Stomach smooth muscle (tissue), 2 donors: ENCODE results near the gene PIK3C2B.

Experiments used
- H3K27ac ChIP-seq: one replicate; pipeline ENCODE4 v1.7.0; 2013; ENCODE audit warnings: mild to moderate bottlenecking, low read length, inconsistent platforms
- H3K27me3 ChIP-seq, 2 donors: one replicate each; pipeline ENCODE4 v1.7.0; 2013; ENCODE audit warnings: low read length in 2 of 2; ENCODE audit not compliant: insufficient read depth in 2 of 2, control insufficient read depth in 1 of 2
- H3K36me3 ChIP-seq, 2 donors: one replicate each; pipeline ENCODE4 v1.7.0; 2013; ENCODE audit warnings: low read length in 2 of 2; ENCODE audit not compliant: control insufficient read depth in 2 of 2, insufficient read depth in 2 of 2
- H3K4me1 ChIP-seq: one replicate; pipeline ENCODE4 v1.7.0; 2013; ENCODE audit warnings: low read length; ENCODE audit not compliant: control insufficient read depth, insufficient read depth
- H3K4me3 ChIP-seq, 2 donors: one replicate each; pipeline ENCODE4 v1.7.0; 2013; ENCODE audit warnings: low read length in 2 of 2
- H3K9ac ChIP-seq, 2 donors: one replicate each; pipeline ENCODE4 v1.7.0; 2013; ENCODE audit warnings: low read length in 2 of 2, mild to moderate bottlenecking in 1 of 2
- H3K9me3 ChIP-seq, 2 donors: one replicate each; pipeline ENCODE4 v1.7.0; 2013; ENCODE audit warnings: low read length in 2 of 2; ENCODE audit not compliant: control insufficient read depth in 2 of 2
- donor health status: healthy.
- donor health status: Pancreatic carcinoma.

Gene PIK3C2B

DNA sequence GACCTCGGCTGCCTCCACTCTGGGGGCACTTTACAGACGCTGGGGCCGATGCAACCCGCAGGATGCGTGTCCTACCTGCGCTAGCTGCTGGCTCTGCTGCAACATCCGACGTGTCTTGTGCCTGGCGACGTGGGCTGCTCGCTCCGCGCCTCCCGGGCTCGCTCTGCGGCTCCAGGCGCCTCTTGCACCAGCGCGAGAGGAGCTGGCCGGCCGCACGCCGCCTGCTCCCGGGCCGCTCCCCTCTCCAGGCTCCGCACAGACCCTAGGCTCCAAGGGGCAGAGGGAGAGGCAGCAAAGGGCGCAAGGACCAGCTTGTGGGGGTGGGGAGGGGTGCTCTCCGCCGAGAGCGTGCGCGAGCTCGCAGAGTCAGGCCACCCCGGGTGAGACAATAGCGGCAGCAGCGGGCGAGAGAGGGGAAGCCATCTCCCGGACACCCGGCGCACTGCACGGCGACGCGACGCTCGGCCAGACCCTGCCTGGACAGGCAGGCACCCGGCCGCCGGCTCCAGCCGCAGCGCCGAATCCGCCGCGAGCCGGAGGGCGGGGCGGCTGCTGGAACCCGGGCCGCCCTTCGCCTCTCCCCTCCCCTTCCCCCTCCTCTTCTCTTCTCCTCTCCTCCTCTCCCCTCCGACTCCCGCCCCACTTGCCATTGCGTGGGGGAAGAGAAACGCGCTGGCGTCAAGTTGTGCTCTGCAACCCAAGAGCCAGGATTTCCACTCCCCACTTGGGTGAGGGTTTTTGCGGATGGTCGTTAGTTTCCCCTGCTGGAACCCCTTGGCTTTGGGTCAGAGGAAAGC, at the start of gene PIK3C2B:
Gene PIK3C2B (minus strand): TSS at position 525 of the 797 bp plus-strand sequence. CDS start 25,003 bp downstream, outside the sequence.
- Histone ChIP-seq H3K36me3 (no peaks in the 10 kb centered on the region), H3K9ac (peak within 1 kb of the TSS; percentile 73 to 84), H3K27ac (peak within 1 kb of the TSS; percentile 85), H3K4me1 (peaks cover 22% of the 10 kb centered on the region), H3K4me3 (peak within 1 kb of the TSS; percentile 87 to 95), H3K9me3 (no peaks in the 10 kb centered on the region), H3K27me3 (no peaks in the 10 kb centered on the region)

- Histone ChIP-seq H3K27ac (no peak overlapping the region), H3K4me3 (no peak overlapping the region), H3K9me3 (no peaks in the 10 kb centered on the region), H3K27me3 (no peaks in the 10 kb centered on the region), H3K9ac (no peak overlapping the region), H3K4me1 (no peaks in the 10 kb centered on the region), H3K36me3 (peaks cover 42 to 63% of the 10 kb centered on the region in 2 donors)
Observed at GRCh38 chr1:204544321-204544720, 49.7 kb upstream of the PIK3C2B start.

GRCh38 chr1:204541626-204542025, 47.0 kb upstream of the PIK3C2B start:
- H3K4me1 ChIP-seq = no peaks in the 10 kb centered on the region
- no peak overlapping the region for H3K4me3 ChIP-seq
- H3K27ac ChIP-seq = no peak overlapping the region
- no peaks in the 10 kb centered on the region for H3K9me3 ChIP-seq
- peaks cover 37 to 62% of the 10 kb centered on the region in 2 donors for H3K36me3 ChIP-seq
- H3K27me3 ChIP-seq = no peaks in the 10 kb centered on the region
- H3K9ac ChIP-seq = no peak overlapping the region

DNA sequence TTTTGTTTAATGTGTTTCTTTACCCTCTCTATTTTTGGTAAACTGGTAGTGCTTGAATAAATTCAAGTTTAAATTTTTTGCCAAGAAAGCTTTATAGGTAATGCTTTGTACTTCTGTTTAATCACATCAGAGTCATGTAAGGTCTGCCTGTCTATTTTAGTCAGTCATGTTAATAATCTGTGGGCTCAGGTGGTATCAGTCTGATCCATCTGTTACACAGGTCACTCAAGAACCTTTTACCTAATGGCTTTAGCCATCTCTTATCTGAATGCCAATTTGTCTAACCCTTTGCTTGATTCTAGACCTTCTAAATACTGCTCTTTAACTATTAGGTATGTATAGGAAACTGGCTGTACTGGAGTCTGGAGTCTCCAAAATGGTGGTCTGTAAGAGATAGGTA, 38.2 kb upstream of the PIK3C2B start:
- no peaks in the 10 kb centered on the region for H3K27me3 ChIP-seq
- H3K9ac ChIP-seq = no peak overlapping the region
- no peak overlapping the region for H3K4me3 ChIP-seq
- peaks cover 41 to 45% of the 10 kb centered on the region in 2 donors for H3K36me3 ChIP-seq
- H3K27ac ChIP-seq = no peak overlapping the region
- H3K4me1 ChIP-seq = no peaks in the 10 kb centered on the region
- no peaks in the 10 kb centered on the region for H3K9me3 ChIP-seq

DNA sequence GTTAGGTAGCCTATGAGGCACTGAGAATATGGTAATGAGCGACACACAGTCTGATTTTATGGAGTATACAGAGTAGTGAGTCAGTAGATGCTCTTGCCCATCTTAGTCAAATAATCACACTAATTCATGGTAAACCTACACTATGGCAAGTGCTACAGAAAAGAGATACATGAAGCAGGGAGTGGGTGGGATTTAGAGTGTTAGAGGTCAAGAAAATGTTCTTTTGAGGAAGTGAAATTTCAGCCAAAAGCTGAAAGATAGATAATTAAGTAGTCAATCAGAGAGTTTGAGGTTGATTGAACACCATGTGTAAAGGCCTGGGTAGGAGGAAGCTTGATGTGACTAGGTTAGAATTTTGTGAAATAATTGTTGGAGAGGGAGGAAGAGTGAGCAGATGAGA, 36.3 kb upstream of the PIK3C2B start:
- no peaks in the 10 kb centered on the region for H3K9me3 ChIP-seq
- peaks cover 45 to 53% of the 10 kb centered on the region in 2 donors for H3K36me3 ChIP-seq
- no peak overlapping the region for H3K4me3 ChIP-seq
- H3K4me1 ChIP-seq = no peaks in the 10 kb centered on the region
- H3K27ac ChIP-seq = no peak overlapping the region
- H3K9ac ChIP-seq = no peak overlapping the region
- H3K27me3 ChIP-seq = no peaks in the 10 kb centered on the region

DNA sequence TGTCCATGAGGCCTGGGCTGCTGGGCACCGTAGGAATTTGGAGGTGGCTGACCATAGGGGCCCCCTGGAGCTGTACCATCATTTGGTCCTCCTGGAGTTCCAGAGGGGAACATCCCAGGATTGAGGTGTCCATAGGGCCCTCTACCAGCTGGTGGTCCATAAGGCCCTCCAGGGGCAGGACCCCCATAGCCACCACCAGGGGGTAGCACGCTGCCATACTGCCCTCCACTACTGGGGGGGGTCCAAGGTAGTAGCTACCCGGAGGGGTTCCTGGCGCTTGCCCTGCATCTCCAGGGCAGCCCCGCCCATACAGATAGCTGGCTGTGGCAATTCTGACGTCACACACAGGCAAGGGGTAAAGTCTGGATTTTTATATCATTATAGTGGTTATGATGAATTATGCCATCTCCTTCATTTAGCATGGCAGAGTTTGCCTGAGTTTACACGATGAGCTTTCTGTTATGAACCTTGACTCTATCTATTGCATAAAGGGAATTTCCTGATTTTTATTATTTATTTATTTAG, 34.8 kb upstream of the PIK3C2B start:
- H3K9ac ChIP-seq = no peak overlapping the region
- H3K4me3 ChIP-seq = no peak overlapping the region
- H3K4me1 ChIP-seq = no peaks in the 10 kb centered on the region
- no peaks in the 10 kb centered on the region for H3K27me3 ChIP-seq
- no peaks in the 10 kb centered on the region for H3K9me3 ChIP-seq
- H3K36me3 ChIP-seq = peaks cover 46 to 48% of the 10 kb centered on the region in 2 donors
- H3K27ac ChIP-seq = no peak overlapping the region

GRCh38 chr1:204528677-204529076, 34.1 kb upstream of the PIK3C2B start:
- no peaks in the 10 kb centered on the region for H3K4me1 ChIP-seq
- no peak overlapping the region for H3K4me3 ChIP-seq
- peaks cover 44 to 47% of the 10 kb centered on the region in 2 donors for H3K36me3 ChIP-seq
- H3K9me3 ChIP-seq = no peaks in the 10 kb centered on the region
- H3K27me3 ChIP-seq = no peaks in the 10 kb centered on the region
- H3K9ac ChIP-seq = no peak overlapping the region
- H3K27ac ChIP-seq = no peak overlapping the region

- Histone ChIP-seq H3K9ac (no peak overlapping the region), H3K27me3 (no peaks in the 10 kb centered on the region), H3K9me3 (no peaks in the 10 kb centered on the region), H3K4me3 (no peak overlapping the region), H3K36me3 (peaks cover 44 to 47% of the 10 kb centered on the region in 2 donors), H3K4me1 (no peaks in the 10 kb centered on the region), H3K27ac (no peak overlapping the region)
Observed at GRCh38 chr1:204528241-204528640, 33.6 kb upstream of the PIK3C2B start.

- H3K27ac ChIP-seq = no peak overlapping the region
- H3K27me3 ChIP-seq = no peaks in the 10 kb centered on the region
- H3K4me1 ChIP-seq = no peaks in the 10 kb centered on the region
- no peaks in the 10 kb centered on the region for H3K9me3 ChIP-seq
- no peak overlapping the region for H3K9ac ChIP-seq
- peaks cover 29 to 30% of the 10 kb centered on the region in 2 donors for H3K36me3 ChIP-seq
- no peak overlapping the region for H3K4me3 ChIP-seq
Observed at GRCh38 chr1:204524986-204525385, 30.4 kb upstream of the PIK3C2B start.

- H3K27me3 ChIP-seq = no peaks in the 10 kb centered on the region
- H3K9me3 ChIP-seq = no peaks in the 10 kb centered on the region
- H3K9ac ChIP-seq = no peak overlapping the region
- peaks cover under 1% of the 10 kb centered on the region for H3K4me1 ChIP-seq
- peaks cover 20 to 22% of the 10 kb centered on the region in 2 donors for H3K36me3 ChIP-seq
- no peak overlapping the region for H3K27ac ChIP-seq
- H3K4me3 ChIP-seq = no peak overlapping the region
Observed at GRCh38 chr1:204523605-204524215, 29.1 kb upstream of the PIK3C2B start.
